Breast epithelium (tissue), 3 donors: ENCODE results near the gene PRRT4.

ENCODE experiments used
- POLR2A ChIP-seq: fragments of 450-650 bp; IDR thresholded peaks from one replicate; pipeline ENCODE4 v1.6.1; 2016; ENCODE audit warnings: antibody characterized with exemption, mild to moderate bottlenecking, moderate library complexity
- TF ChIP-seq, protein P1 (sequence below), 3 donors: fragments of 450-650 bp; IDR thresholded peaks; one replicate each; pipeline ENCODE4 v1.5.1; 2016 to 2017; ENCODE audit warnings: antibody characterized with exemption in 3 of 3, mild to moderate bottlenecking in 3 of 3, moderate library complexity in 3 of 3

DNA sequence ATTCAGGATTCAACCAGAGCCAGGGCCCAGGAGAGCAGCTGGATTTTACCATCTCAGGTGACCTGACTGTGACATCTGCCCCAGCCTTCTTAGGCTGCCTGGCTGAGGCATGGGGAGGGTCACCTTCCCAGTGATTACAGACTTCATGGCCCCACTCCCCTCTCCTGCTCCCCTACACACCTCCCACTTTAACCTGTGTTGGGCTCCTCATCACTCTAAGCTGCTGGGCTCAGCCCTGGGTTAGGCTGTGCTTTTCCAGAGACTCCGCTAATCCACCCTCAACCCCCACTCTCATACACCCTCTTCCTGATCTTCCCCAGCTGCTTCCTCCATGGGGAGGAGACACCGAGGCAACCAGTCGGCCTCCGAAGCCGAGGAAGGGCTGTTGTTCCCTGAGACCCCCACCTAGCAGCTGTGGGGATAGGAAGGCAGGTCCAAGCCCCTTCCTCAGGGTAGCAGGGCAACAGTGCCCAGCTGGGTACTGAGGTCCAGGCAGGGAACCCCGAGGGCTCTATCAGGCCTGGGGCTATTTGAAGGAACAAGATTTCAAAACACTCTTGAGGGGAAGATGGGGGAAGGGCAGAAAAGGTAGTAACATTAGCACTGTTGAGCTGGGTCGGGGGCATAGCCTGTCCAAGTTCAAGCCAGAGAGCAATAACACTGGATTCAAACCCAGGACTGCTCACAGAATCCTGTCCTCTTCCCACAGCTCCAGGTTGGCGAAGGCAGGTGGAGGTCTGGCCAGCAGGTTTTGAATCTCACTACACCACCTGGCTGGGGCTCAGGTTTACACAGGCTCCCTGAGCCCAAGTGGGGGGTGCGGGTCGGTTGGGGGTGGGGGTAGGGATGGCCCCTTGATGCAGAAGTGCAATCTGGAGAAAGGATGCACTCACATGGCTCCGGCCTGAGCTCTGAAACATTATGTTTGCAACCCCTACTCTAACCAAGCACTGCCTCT lies 46.5 kb upstream of the PRRT4 start:
- no peak for TF ChIP-seq POLR2A
- TF ChIP-seq, protein P1, sequence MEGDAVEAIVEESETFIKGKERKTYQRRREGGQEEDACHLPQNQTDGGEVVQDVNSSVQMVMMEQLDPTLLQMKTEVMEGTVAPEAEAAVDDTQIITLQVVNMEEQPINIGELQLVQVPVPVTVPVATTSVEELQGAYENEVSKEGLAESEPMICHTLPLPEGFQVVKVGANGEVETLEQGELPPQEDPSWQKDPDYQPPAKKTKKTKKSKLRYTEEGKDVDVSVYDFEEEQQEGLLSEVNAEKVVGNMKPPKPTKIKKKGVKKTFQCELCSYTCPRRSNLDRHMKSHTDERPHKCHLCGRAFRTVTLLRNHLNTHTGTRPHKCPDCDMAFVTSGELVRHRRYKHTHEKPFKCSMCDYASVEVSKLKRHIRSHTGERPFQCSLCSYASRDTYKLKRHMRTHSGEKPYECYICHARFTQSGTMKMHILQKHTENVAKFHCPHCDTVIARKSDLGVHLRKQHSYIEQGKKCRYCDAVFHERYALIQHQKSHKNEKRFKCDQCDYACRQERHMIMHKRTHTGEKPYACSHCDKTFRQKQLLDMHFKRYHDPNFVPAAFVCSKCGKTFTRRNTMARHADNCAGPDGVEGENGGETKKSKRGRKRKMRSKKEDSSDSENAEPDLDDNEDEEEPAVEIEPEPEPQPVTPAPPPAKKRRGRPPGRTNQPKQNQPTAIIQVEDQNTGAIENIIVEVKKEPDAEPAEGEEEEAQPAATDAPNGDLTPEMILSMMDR (IDR thresholded peaks at IDR 0.05) = no peak
